ENCODE results near the gene CDH7. TPM values are rescaled to one million over a fixed set of nuclear protein-coding genes. Genes with fewer than 3 reads are reported as not detected.

The CDH7 gene
- total and polyA plus RNA-seq, 2 of the 13 experiments (the other 11 are each of a cell fraction or from before 2014, with no cell fraction given) = not detected

DNA sequence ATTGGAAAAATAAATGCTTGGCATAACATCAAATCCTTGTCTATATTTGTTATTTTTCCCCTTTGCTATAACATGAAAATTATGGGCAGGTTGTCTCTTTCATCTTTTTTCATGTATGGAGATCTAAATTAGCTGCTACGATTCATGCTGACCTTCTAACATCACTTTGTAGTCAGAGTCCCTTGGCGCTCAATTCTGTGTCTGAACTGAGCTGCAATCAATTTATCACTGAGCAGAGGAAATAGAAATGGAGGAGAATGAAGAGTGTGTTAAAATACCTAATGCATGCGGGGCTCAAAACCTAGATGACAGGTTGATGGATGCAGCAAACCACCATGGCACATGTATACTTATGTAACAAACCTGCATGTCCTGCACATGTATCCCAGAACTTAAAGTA is 168.9 kb downstream of the CDH7 start:
- H4K20me1 ChIP-seq (ENCODE audit: insufficient read depth, low read length) = no peaks in the 10 kb centered on the region
- H3K36me3 ChIP-seq (replicated peaks in 1 of 2; ENCODE audit: control insufficient read depth in 1 of 2, insufficient read depth in 2 of 2, low read length in 2 of 2) = no peaks in the 10 kb centered on the region
- H3K27ac ChIP-seq (ENCODE audit: extremely low read length, insufficient read depth, low read length) = no peak overlapping the region
- H3K4me1 ChIP-seq (ENCODE audit: insufficient read depth, low read length) = no peaks in the 10 kb centered on the region
- no peak overlapping the region for H3K4me2 ChIP-seq (ENCODE audit: low read depth, low read length)
- H3K27me3 ChIP-seq (ENCODE audit: control insufficient read depth in 1 of 2, insufficient read depth in 2 of 2, low read length in 2 of 2) = no peaks in the 10 kb centered on the region
- FAIRE-seq (no peak), ATAC-seq (no peak), DNase-seq (ENCODE audit: low spot score) (no peak)
- no peak overlapping the region for H3K9ac ChIP-seq (ENCODE audit: insufficient read depth, low read depth, low read length)
- H3K4me3 ChIP-seq (replicated peaks in 1 of 3; ENCODE audit: insufficient read depth in 1 of 3, low read depth in 2 of 3, low read length in 3 of 3) = no peak overlapping the region
- TF ChIP-seq ZNF432 (CRISPR knock-in tag; IDR thresholded peaks at IDR 0.05; ENCODE audit: borderline replicate concordance) = no peak
- TF ChIP-seq ERF (CRISPR knock-in tag; IDR thresholded peaks at IDR 0.05) = no peak
- TF ChIP-seq ZNF549 (CRISPR knock-in tag; IDR thresholded peaks at IDR 0.05) = no peak
- no peak for TF ChIP-seq ZNF644 (CRISPR knock-in tag; IDR thresholded peaks at IDR 0.05; ENCODE audit: low read depth)
- TF ChIP-seq CBX2 (IDR thresholded peaks at IDR 0.05; ENCODE audit: low read depth, low read length) = no peak
- TF ChIP-seq CBX2 (CRISPR knock-in tag; IDR thresholded peaks at IDR 0.05; ENCODE audit: low read depth) = no peak
- no peak for TF ChIP-seq HNF4A (CRISPR knock-in tag; IDR thresholded peaks at IDR 0.05)
- no peak for TF ChIP-seq MTA1 (CRISPR knock-in tag; IDR thresholded peaks at IDR 0.05; ENCODE audit: borderline replicate concordance)
- TF ChIP-seq, protein P1, sequence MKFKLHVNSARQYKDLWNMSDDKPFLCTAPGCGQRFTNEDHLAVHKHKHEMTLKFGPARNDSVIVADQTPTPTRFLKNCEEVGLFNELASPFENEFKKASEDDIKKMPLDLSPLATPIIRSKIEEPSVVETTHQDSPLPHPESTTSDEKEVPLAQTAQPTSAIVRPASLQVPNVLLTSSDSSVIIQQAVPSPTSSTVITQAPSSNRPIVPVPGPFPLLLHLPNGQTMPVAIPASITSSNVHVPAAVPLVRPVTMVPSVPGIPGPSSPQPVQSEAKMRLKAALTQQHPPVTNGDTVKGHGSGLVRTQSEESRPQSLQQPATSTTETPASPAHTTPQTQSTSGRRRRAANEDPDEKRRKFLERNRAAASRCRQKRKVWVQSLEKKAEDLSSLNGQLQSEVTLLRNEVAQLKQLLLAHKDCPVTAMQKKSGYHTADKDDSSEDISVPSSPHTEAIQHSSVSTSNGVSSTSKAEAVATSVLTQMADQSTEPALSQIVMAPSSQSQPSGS (CRISPR knock-in tag; IDR thresholded peaks at IDR 0.05) = no peak
- TF ChIP-seq ZNF441 (CRISPR knock-in tag; IDR thresholded peaks at IDR 0.05; ENCODE audit: borderline replicate concordance) = no peak
- no peak for TF ChIP-seq MYC (CRISPR knock-in tag; IDR thresholded peaks at IDR 0.05; ENCODE audit: borderline replicate concordance)
- TF ChIP-seq ZIK1 (CRISPR knock-in tag; IDR thresholded peaks at IDR 0.05; ENCODE audit: borderline replicate concordance, low read depth) = no peak
- TF ChIP-seq ARNTL (CRISPR knock-in tag; IDR thresholded peaks at IDR 0.05) = no peak
- no peak for TF ChIP-seq ZNF776 (CRISPR knock-in tag; IDR thresholded peaks at IDR 0.05)
- TF ChIP-seq ZNF841 (CRISPR knock-in tag; IDR thresholded peaks at IDR 0.05; ENCODE audit: borderline replicate concordance) = no peak
- TF ChIP-seq NFKBIZ (CRISPR knock-in tag; IDR thresholded peaks at IDR 0.05) = no peak
- TF ChIP-seq NBN (conservative IDR thresholded peaks at IDR 0.05) = no peak
- no peak for TF ChIP-seq MATR3 (CRISPR knock-in tag; IDR thresholded peaks at IDR 0.05)
- no peak for TF ChIP-seq HDAC6 (IDR thresholded peaks at IDR 0.05; ENCODE audit: low read depth, low read length)
- no peak for TF ChIP-seq SETDB1 (CRISPR knock-in tag; IDR thresholded peaks at IDR 0.05; ENCODE audit: borderline replicate concordance)
- intact Hi-C loops (cut with micrococcal nuclease; ENCODE audit: unreplicated experiment) = no loop called here
- H3K9me3 ChIP-seq (ENCODE audit: low read length) = no peaks in the 10 kb centered on the region
- BruUV-seq (replicated peaks) = no TSS peak
- CTCF ChIA-PET (ENCODE audit: low intra/inter-chr PET ratio, low total read pairs) = no interaction called here
- in situ Hi-C loops (cut with HindIII; ENCODE audit: extremely low pct_ligation_motif_present, low pct_unique_long_range_greater_than_20kb) = no loop called here
- no peaks in the 10 kb centered on the region for H3K79me2 ChIP-seq (ENCODE audit: insufficient read depth, low read length)
- POLR2A ChIA-PET = no interaction called here
- no peak overlapping the region for H2AFZ ChIP-seq (ENCODE audit: low read length)
- 15% methylated on average over 3 of the region's 3 CpGs for WGBS (ENCODE audit: low lambda C conversion rate)

Data from HepG2 (cell line).